ENCODE results near the gene C17orf107. TPM values are rescaled to one million over a fixed set of nuclear protein-coding genes. Genes with fewer than 3 reads are reported as not detected.
"Not testable (repeated sequence)": the region's sequence is repeated elsewhere in the genome, so short reads cannot be mapped to it uniquely, and the experiment has no call there.

The C17orf107 gene
- total and polyA plus RNA-seq, 12 donors: 0.42 to 4.2 (median 1.1) TPM

DNA sequence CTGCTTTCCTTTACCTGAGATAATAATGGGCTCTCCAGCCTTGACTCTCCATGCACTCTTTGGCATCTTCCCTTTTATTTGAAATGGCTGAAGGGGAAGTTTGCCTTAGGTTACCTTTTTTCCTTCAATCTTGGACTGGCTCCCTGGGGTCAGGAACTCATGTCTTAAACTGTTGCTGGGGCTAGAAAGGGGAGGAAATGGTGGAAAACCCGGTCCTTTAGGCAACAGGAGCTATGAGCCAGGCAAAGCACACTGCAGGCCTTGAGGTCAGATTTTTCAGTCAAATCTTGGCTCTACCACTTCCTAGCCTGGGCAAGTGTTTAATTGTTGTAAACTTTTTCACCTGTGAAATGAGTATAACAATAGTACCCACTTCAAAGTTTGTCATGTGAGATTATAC lies 36.0 kb upstream of the C17orf107 start:
- no peak for TF ChIP-seq POLR2A (IDR thresholded peaks at IDR 0.05)
- TF ChIP-seq CTCF (IDR thresholded peaks at IDR 0.05): no peak
- intact Hi-C loops (cut with DNase I): no loop called here
- H3K36me3 ChIP-seq (replicated peaks in 1 of 2): no peaks in the 10 kb centered on the region
- DNase-seq: no peak
- H3K27ac ChIP-seq: no peak overlapping the region
- no peak overlapping the region for H3K4me3 ChIP-seq
- H3K27me3 ChIP-seq: no peaks in the 10 kb centered on the region
- peaks cover 9 to 11% of the 10 kb centered on the region in 2 donors for H3K4me1 ChIP-seq (replicated peaks in 1 of 2)
- 68 to 94% (median 77%) methylated on average over 1 of the region's 1 CpG for WGBS, 4 donors
- H3K9me3 ChIP-seq (replicated peaks in 1 of 3): no peaks in the 10 kb centered on the region

GRCh38 chr17:4867535-4867934 lies 31.8 kb upstream of the C17orf107 start:
- 78 to 85% (median 84%) methylated on average over 5 of the region's 5 CpGs for WGBS, 4 donors

DNA sequence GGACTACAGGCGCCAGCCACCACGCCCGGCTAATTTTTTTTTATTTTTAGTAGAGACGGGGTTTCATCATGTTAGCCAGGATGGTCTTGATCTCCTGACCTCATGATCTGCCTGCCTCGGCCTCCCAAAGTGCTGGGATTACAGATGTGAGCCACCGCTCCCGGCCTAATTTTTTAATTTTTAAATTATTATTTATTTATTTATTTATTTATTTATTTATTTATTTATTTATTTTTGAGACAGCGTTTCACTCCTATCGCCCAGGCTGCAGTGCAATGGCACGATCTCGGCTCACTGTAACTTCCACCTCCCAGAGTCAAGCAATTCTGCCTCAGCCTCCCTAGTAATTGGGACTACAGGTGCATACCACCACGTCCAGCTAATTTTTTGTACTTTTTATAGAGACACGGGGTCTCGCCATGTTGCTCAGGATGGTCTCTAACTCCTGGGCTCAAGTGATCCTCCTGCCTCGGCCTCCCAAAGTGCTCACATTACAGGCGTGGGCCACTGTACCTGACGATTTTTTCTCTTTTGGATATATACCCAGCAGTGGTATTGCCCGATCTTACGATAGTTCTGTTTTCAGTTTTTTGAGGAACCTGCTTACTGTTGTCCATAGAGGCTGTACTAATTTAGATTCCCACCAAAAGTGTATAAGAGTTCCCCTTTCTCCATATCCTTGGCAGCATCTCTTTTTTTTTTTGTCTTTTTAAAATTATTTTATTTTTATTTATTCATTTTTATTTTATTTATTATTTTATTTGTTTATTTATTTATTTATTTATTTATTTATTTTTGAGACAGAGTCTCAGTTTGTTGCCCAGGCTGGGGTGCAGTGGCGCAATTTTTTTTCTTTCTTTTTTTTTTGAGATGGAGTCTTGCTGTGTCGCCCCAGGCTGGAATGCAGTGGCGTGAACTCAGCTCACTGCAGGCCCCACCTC lies 30.0 kb upstream of the C17orf107 start:
- peaks cover 8 to 14% of the 10 kb centered on the region in 2 donors for H3K4me1 ChIP-seq (replicated peaks in 1 of 2)
- H3K4me3 ChIP-seq; H3K27ac ChIP-seq; H3K36me3 ChIP-seq (replicated peaks in 1 of 2); H3K9me3 ChIP-seq (replicated peaks in 1 of 3); DNase-seq; intact Hi-C loops (cut with DNase I); H3K27me3 ChIP-seq: not testable (repeated sequence)
- WGBS, 4 donors: 90 to 94% (median 92%) methylated on average over 22 of the region's 22 CpGs

More at GRCh38 chr17:4867535-4867934, 31.8 kb upstream of the C17orf107 start:
- H3K9me3 ChIP-seq (replicated peaks in 1 of 3); H3K4me3 ChIP-seq; H3K27me3 ChIP-seq; H3K27ac ChIP-seq; H3K4me1 ChIP-seq (replicated peaks in 1 of 2); DNase-seq; H3K36me3 ChIP-seq (replicated peaks in 1 of 2); intact Hi-C loops (cut with DNase I): not testable (repeated sequence)

DNA sequence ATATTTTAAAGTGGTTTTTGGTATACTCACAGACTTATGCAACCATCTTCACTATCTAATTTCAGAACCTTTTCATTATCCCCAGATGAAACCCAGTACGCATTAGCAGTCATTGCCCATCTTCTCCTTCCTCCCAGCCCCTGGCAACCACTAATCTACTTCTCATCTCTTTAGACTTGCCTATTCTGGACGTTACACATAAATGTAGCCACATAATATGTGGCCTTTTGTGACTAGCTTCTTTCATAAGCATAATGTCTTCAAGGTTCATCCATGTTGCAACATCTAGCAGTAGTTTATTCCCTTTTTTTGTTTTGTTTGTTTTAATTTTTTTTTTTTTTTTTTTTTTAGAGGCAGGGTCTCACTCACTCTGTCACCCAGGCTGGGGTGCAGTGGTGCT lies 28.5 kb upstream of the C17orf107 start:
- H3K36me3 ChIP-seq (replicated peaks in 1 of 2): no peaks in the 10 kb centered on the region
- peaks cover 8 to 14% of the 10 kb centered on the region in 2 donors for H3K4me1 ChIP-seq (replicated peaks in 1 of 2)
- no peak overlapping the region for H3K27ac ChIP-seq
- DNase-seq: no peak
- H3K9me3 ChIP-seq (replicated peaks in 1 of 3): no peaks in the 10 kb centered on the region
- H3K4me3 ChIP-seq: no peak overlapping the region
- TF ChIP-seq POLR2A (IDR thresholded peaks at IDR 0.05) (no peak), CTCF (IDR thresholded peaks at IDR 0.05) (no peak)
- H3K27me3 ChIP-seq: no peaks in the 10 kb centered on the region
- intact Hi-C loops (cut with DNase I): no loop called here
- WGBS, 4 donors: 59 to 78% (median 69%) methylated on average over 2 of the region's 2 CpGs

GRCh38 chr17:4872786-4873185 lies 26.6 kb upstream of the C17orf107 start:
- peaks cover 8 to 14% of the 10 kb centered on the region in 2 donors for H3K4me1 ChIP-seq (replicated peaks in 1 of 2)
- no peaks in the 10 kb centered on the region for H3K9me3 ChIP-seq (replicated peaks in 1 of 3)
- H3K27me3 ChIP-seq: no peaks in the 10 kb centered on the region
- 7 to 12% (median 10%) methylated on average over 8 of the region's 8 CpGs for WGBS, 4 donors
- intact Hi-C loops (cut with DNase I): no loop called here
- DNase-seq: peak in 6 of 7 donors; percentile 51 to 73 (median 66)
- TF ChIP-seq POLR2A (IDR thresholded peaks at IDR 0.05): no peak
- TF ChIP-seq CTCF (IDR thresholded peaks at IDR 0.05): no peak
- no peaks in the 10 kb centered on the region for H3K36me3 ChIP-seq (replicated peaks in 1 of 2)
- peak overlapping the region in 2 of 5 donors; percentile 19 to 45 for H3K27ac ChIP-seq
- no peak overlapping the region for H3K4me3 ChIP-seq
